ENCODE measurements around the gene UBALD2. TPM values are rescaled to one million over a fixed set of nuclear protein-coding genes. Genes with fewer than 3 reads are reported as not detected.

The UBALD2 gene
- total and polyA plus RNA-seq, 2 of the 13 experiments (the other 11 are each of a cell fraction or from before 2014, with no cell fraction given), result 3.3 to 89.7 TPM

GRCh38 chr17:76251478-76252039 is 13.6 kb upstream of the UBALD2 start (continued):
- TF ChIP-seq MBNL3 (CRISPR knock-in tag; conservative IDR thresholded peaks at IDR 0.05) (no peak), ZNF335 (CRISPR knock-in tag; IDR thresholded peaks at IDR 0.05) (no peak), ZNF34 (CRISPR knock-in tag; IDR thresholded peaks at IDR 0.05; ENCODE audit: borderline replicate concordance) (no peak; the same call in 1 of the 2 replicates), SOX6 (IDR thresholded peaks at IDR 0.05) (no peak), SOX6 (CRISPR knock-in tag; IDR thresholded peaks at IDR 0.05) (no peak), ZNF329 (CRISPR knock-in tag; IDR thresholded peaks at IDR 0.05; ENCODE audit: low read depth) (no peak), ZNF256 (CRISPR knock-in tag; conservative IDR thresholded peaks at IDR 0.05) (no peak), TOE1 (CRISPR knock-in tag; IDR thresholded peaks at IDR 0.05) (no peak), MED1 (CRISPR knock-in tag; IDR thresholded peaks at IDR 0.05) (0 out of 2 replicates have a peak, but pooled peaks have one; percentile 19), HNRNPUL1 (IDR thresholded peaks at IDR 0.05; ENCODE audit: low read depth, low read length) (no peak), ZNF430 (CRISPR knock-in tag; IDR thresholded peaks at IDR 0.05) (0 out of 2 replicates have a peak, but pooled peaks have one; percentile 11), KDM6A (CRISPR knock-in tag; IDR thresholded peaks at IDR 0.05; ENCODE audit: low read depth) (no peak), GABPA (IDR thresholded peaks at IDR 0.05; ENCODE audit: low read depth, low read length) (no peak), GABPA (CRISPR knock-in tag; IDR thresholded peaks at IDR 0.05; ENCODE audit: low read depth) (no peak), LCORL (IDR thresholded peaks at IDR 0.05) (no peak), LCORL (CRISPR knock-in tag; IDR thresholded peaks at IDR 0.05) (no peak), PAWR (CRISPR knock-in tag; IDR thresholded peaks at IDR 0.05; ENCODE audit: borderline replicate concordance) (no peak), SP2 (CRISPR knock-in tag; IDR thresholded peaks at IDR 0.05) (0 out of 2 replicates have a peak, but pooled peaks have one; percentile 12), FOXO4 (CRISPR knock-in tag; conservative IDR thresholded peaks at IDR 0.05) (no peak), JUN (CRISPR knock-in tag; IDR thresholded peaks at IDR 0.05) (no peak; the same call in 1 of the 2 replicates), ARID5B (CRISPR knock-in tag; IDR thresholded peaks at IDR 0.05) (0 out of 2 replicates have a peak, but pooled peaks have one; percentile 12), TAF1 (CRISPR knock-in tag; IDR thresholded peaks at IDR 0.05) (no peak), ZBTB38 (CRISPR knock-in tag; IDR thresholded peaks at IDR 0.05) (no peak), ELK4 (CRISPR knock-in tag; IDR thresholded peaks at IDR 0.05; ENCODE audit: borderline replicate concordance) (no peak), ZFP82 (CRISPR knock-in tag; IDR thresholded peaks at IDR 0.05; ENCODE audit: borderline replicate concordance) (no peak), NFKBIZ (CRISPR knock-in tag; IDR thresholded peaks at IDR 0.05) (no peak), NRL (CRISPR knock-in tag; IDR thresholded peaks at IDR 0.05; ENCODE audit: borderline replicate concordance) (0 out of 2 replicates have a peak, but pooled peaks have one; percentile 65), REPIN1 (CRISPR knock-in tag; IDR thresholded peaks at IDR 0.05; ENCODE audit: borderline replicate concordance, low read depth) (no peak; the same call in 1 of the 2 replicates)

Data from HepG2 (cell line).